GM23338 (cell line): ENCODE results near the gene KRT32. TPM values are rescaled to one million over a fixed set of nuclear protein-coding genes. Genes with fewer than 3 reads are reported as not detected.

Experiments used
- ATAC-seq: fragments of 200-7000 bp; cut with Tn5 transposase; 3 replicates; pipeline ENCODE4 v1.9.1; 2020
- DNase-seq: peaks from one replicate; pipeline ENCODE4 v3.0.0-alpha.2; 2015; ENCODE audit warnings: low spot score
- H2AFZ ChIP-seq: fragments of 200-600 bp; sonication (generic); 2 replicates; pipeline ENCODE4 v1.8.0; 2016; ENCODE audit warnings: antibody characterized with exemption, mild to moderate bottlenecking, moderate library complexity
- H3F3A ChIP-seq: fragments of 200-600 bp; sonication (generic); replicated peaks from 2 replicates; pipeline ENCODE4 v1.8.0; 2017; ENCODE audit warnings: antibody characterized with exemption, mixed run types, low read depth
- H3K27ac ChIP-seq: fragments of 200-600 bp; sonication (generic); 2 replicates; pipeline ENCODE4 v1.6.1; 2016; ENCODE audit warnings: low read depth
- H3K27me3 ChIP-seq: fragments of 200-600 bp; sonication (generic); 2 replicates; pipeline ENCODE4 v1.8.0; 2016; ENCODE audit warnings: mild to moderate bottlenecking, mixed run types, moderate library complexity; ENCODE audit not compliant: insufficient read depth
- H3K36me3 ChIP-seq: fragments of 200-600 bp; sonication (generic); 2 replicates; pipeline ENCODE4 v1.8.0; 2016; ENCODE audit warnings: mild to moderate bottlenecking; ENCODE audit not compliant: insufficient read depth
- H3K4me1 ChIP-seq: fragments of 200-600 bp; sonication (generic); 2 replicates; pipeline ENCODE4 v1.8.0; 2016; ENCODE audit warnings: mild to moderate bottlenecking, moderate library complexity; ENCODE audit not compliant: insufficient read depth
- H3K4me2 ChIP-seq: fragments of 200-600 bp; sonication (generic); 2 replicates; pipeline ENCODE4 v1.7.1; 2017; ENCODE audit warnings: mixed run types
- H3K4me3 ChIP-seq: fragments of 200-600 bp; sonication (generic); 2 replicates; pipeline ENCODE4 v1.6.1; 2016; ENCODE audit warnings: mixed run types
- H3K79me2 ChIP-seq: fragments of 200-600 bp; sonication (generic); replicated peaks from 2 replicates; pipeline ENCODE4 v1.8.0; 2017; ENCODE audit warnings: mild to moderate bottlenecking; ENCODE audit not compliant: insufficient read depth
- H3K9me2 ChIP-seq: fragments of 200-600 bp; sonication (generic); 2 replicates; pipeline ENCODE4 v1.8.0; 2017; ENCODE audit not compliant: insufficient read depth
- H4K20me1 ChIP-seq: fragments of 200-600 bp; sonication (generic); replicated peaks from 2 replicates; pipeline ENCODE4 v1.8.0; 2017; ENCODE audit warnings: mild to moderate bottlenecking; ENCODE audit not compliant: insufficient read depth
- H3K27ac Mint-ChIP-seq: 2 replicates; pipeline ENCODE4 v1.8.0; 2020; ENCODE audit warnings: inconsistent platforms, mild to moderate bottlenecking, moderate library complexity, mixed read lengths
- H3K27me3 Mint-ChIP-seq: 3 replicates; pipeline ENCODE4 v1.8.0; 2022; ENCODE audit warnings: low read depth, mild to moderate bottlenecking, moderate library complexity, mixed read lengths, inconsistent platforms; ENCODE audit not compliant: insufficient read depth, poor library complexity
- H3K36me3 Mint-ChIP-seq: 3 replicates; pipeline ENCODE4 v1.8.0; 2021; ENCODE audit warnings: low read depth, mild to moderate bottlenecking, inconsistent platforms, moderate library complexity, mixed read lengths
- H3K4me1 Mint-ChIP-seq: 3 replicates; pipeline ENCODE4 v1.8.0; 2020; ENCODE audit warnings: mild to moderate bottlenecking, inconsistent platforms, mixed read lengths
- H3K4me3 Mint-ChIP-seq: 3 replicates; pipeline ENCODE4 v1.8.0; 2021; ENCODE audit warnings: moderate library complexity, mild to moderate bottlenecking, inconsistent platforms, mixed read lengths
- H3K9me3 Mint-ChIP-seq: 3 replicates; pipeline ENCODE4 v1.8.0; 2020; ENCODE audit warnings: moderate library complexity, mild to moderate bottlenecking, inconsistent platforms, mixed read lengths
- CREB1 ChIP-seq: fragments of 250-450 bp; sonication (Bioruptor Pico); IDR thresholded peaks from 2 replicates; pipeline ENCODE4 v1.5.0; 2020; ENCODE audit warnings: low read depth, mild to moderate bottlenecking, moderate library complexity
- EZH2phosphoT487 ChIP-seq: fragments of 200-600 bp; sonication (generic); IDR thresholded peaks from one replicate; pipeline ENCODE4 v1.8.1; 2018; ENCODE audit warnings: antibody characterized with exemption; ENCODE audit not compliant: unreplicated experiment
- POLR2AphosphoS5 ChIP-seq: IDR thresholded peaks from 2 replicates; pipeline ENCODE4 v1.6.1; 2016; ENCODE audit warnings: antibody characterized with exemption, low read depth
- ZNF114 ChIP-seq: fragments of 250-450 bp; sonication (Bioruptor Pico); IDR thresholded peaks from 2 replicates; pipeline ENCODE4 v1.5.0; 2020; ENCODE audit warnings: mild to moderate bottlenecking, moderate library complexity
- ZNF331 ChIP-seq: fragments of 250-450 bp; sonication (Bioruptor Pico); IDR thresholded peaks from 2 replicates; pipeline ENCODE4 v1.5.0; 2020; ENCODE audit warnings: low read depth, mild to moderate bottlenecking, moderate library complexity
- polyA plus RNA-seq: library from polyadenylated mRNA; unstranded; fragments of >200 nt; fragmentation: Nextera tagmentation; extraction: Ambion mirVana; gene quantifications from 2 replicates; pipeline ENCODE4 v1.2.1, GENCODE V29; 2016
- total RNA-seq: library from RNA; depleted of rRNA; stranded (reverse); fragments of >200 nt; shearing (Covaris generic); gene quantifications from 2 replicates; pipeline ENCODE4 v1.2.3, GENCODE V29; 2014
- TF ChIP-seq, protein P1 (sequence below): IDR thresholded peaks from one replicate; pipeline ENCODE4 v1.6.1; 2018; ENCODE audit warnings: antibody characterized with exemption; ENCODE audit not compliant: unreplicated experiment
- TF ChIP-seq, protein P2 (sequence below), 2 experiments: fragments of 200-600 bp in 1 of 2; sonication (generic) in 1 of 2; conservative IDR thresholded peaks; 2 replicates each; pipeline versions ENCODE4 v1.5.1 to v1.6.1; 2016 to 2017; ENCODE audit warnings: antibody characterized with exemption in 2 of 2, low read depth in 2 of 2, mild to moderate bottlenecking in 2 of 2, moderate library complexity in 1 of 2

Gene KRT32
- total and polyA plus RNA-seq, 2 experiments from 2014 or later, result not detected

DNA sequence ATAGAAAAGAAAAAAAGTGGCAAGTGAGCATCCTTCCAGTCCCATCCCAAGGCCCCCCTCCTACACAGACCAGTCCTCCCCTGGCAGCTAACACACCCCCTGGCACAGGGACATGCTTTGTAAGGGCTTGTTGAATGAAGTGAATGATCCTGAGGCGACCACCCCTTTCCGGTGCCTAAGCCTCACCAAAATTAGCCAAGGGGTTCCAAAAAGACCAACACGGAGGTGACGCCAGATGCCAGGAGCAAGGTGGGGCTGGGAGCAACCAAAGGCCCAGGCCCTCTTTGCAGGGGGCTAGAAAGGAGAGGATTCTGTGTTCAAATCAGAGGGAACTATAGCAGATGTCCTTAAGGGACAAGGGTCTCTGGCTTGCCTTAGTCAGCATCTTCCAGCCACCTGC is 8.2 kb upstream of the KRT32 start (continued):
- TF ChIP-seq, protein P1, sequence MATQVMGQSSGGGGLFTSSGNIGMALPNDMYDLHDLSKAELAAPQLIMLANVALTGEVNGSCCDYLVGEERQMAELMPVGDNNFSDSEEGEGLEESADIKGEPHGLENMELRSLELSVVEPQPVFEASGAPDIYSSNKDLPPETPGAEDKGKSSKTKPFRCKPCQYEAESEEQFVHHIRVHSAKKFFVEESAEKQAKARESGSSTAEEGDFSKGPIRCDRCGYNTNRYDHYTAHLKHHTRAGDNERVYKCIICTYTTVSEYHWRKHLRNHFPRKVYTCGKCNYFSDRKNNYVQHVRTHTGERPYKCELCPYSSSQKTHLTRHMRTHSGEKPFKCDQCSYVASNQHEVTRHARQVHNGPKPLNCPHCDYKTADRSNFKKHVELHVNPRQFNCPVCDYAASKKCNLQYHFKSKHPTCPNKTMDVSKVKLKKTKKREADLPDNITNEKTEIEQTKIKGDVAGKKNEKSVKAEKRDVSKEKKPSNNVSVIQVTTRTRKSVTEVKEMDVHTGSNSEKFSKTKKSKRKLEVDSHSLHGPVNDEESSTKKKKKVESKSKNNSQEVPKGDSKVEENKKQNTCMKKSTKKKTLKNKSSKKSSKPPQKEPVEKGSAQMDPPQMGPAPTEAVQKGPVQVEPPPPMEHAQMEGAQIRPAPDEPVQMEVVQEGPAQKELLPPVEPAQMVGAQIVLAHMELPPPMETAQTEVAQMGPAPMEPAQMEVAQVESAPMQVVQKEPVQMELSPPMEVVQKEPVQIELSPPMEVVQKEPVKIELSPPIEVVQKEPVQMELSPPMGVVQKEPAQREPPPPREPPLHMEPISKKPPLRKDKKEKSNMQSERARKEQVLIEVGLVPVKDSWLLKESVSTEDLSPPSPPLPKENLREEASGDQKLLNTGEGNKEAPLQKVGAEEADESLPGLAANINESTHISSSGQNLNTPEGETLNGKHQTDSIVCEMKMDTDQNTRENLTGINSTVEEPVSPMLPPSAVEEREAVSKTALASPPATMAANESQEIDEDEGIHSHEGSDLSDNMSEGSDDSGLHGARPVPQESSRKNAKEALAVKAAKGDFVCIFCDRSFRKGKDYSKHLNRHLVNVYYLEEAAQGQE, result no peak

DNA sequence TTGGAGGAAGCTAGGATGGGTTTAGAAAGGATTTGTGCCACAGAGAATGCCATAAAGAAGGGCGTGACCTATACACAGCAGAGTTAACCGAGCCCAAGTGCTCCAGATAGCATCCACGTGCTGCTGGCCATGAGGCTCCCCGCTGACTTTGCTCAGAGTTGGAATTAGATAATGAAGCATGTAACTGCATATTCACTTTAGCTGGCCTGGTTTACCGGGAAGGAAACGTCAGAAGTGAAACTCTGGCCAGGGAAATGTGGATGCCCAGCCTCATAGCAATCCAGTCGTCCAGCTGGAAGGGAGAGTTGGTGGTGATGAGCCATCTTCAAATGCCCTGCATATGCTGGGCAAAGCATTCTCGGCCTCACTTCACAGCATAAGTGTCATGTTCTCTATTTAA is 7.7 kb upstream of the KRT32 start:
- no peak overlapping the region for H3K4me2 ChIP-seq
- no peaks in the 10 kb centered on the region for H3F3A ChIP-seq
- H3K27me3 ChIP-seq, result no peaks in the 10 kb centered on the region
- no peak overlapping the region for H3K27ac ChIP-seq
- Mint-ChIP-seq H3K4me3 (no peak overlapping the region), H3K36me3 (no peaks in the 10 kb centered on the region), H3K27me3 (peaks cover 2% of the 10 kb centered on the region), H3K4me1 (no peaks in the 10 kb centered on the region), H3K27ac (no peak overlapping the region), H3K9me3 (peaks cover 9% of the 10 kb centered on the region; the same call in 1 of the 3 replicates)
- H3K4me1 ChIP-seq, result no peaks in the 10 kb centered on the region
- H2AFZ ChIP-seq, result no peak overlapping the region
- no peaks in the 10 kb centered on the region for H3K36me3 ChIP-seq
- DNase-seq (no peak), ATAC-seq (no peak)
- no peaks in the 10 kb centered on the region; the same call in 1 of the 2 replicates for H3K9me2 ChIP-seq
- TF ChIP-seq, protein P1, result no peak
- TF ChIP-seq CREB1 (CRISPR knock-in tag) (no peak), POLR2AphosphoS5 (no peak), ZNF114 (CRISPR knock-in tag) (no peak), EZH2phosphoT487 (no peak), ZNF331 (no peak)
- TF ChIP-seq, protein P2, sequence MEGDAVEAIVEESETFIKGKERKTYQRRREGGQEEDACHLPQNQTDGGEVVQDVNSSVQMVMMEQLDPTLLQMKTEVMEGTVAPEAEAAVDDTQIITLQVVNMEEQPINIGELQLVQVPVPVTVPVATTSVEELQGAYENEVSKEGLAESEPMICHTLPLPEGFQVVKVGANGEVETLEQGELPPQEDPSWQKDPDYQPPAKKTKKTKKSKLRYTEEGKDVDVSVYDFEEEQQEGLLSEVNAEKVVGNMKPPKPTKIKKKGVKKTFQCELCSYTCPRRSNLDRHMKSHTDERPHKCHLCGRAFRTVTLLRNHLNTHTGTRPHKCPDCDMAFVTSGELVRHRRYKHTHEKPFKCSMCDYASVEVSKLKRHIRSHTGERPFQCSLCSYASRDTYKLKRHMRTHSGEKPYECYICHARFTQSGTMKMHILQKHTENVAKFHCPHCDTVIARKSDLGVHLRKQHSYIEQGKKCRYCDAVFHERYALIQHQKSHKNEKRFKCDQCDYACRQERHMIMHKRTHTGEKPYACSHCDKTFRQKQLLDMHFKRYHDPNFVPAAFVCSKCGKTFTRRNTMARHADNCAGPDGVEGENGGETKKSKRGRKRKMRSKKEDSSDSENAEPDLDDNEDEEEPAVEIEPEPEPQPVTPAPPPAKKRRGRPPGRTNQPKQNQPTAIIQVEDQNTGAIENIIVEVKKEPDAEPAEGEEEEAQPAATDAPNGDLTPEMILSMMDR (conservative IDR thresholded peaks at IDR 0.05; ENCODE audit: low read depth in 2 of 2), result no peak
- no peak overlapping the region for H3K4me3 ChIP-seq
- no peaks in the 10 kb centered on the region for H4K20me1 ChIP-seq
- no peaks in the 10 kb centered on the region for H3K79me2 ChIP-seq
